ENCODE measurements around the gene EBNA1BP2. TPM values are rescaled to one million over a fixed set of nuclear protein-coding genes. Genes with fewer than 3 reads are reported as not detected.
"Not testable (repeated sequence)": the region's sequence is repeated elsewhere in the genome, so short reads cannot be mapped to it uniquely, and the experiment has no call there.

EBNA1BP2 gene
- total RNA-seq (48.2 and 62.5 TPM in 2 replicates), polyA plus RNA-seq (60.0 and 65.0 TPM in 2 replicates)

GRCh38 chr1:43171876-43172526 lies at the start of gene EBNA1BP2, which contains the start of gene CFAP57:
EBNA1BP2 (minus strand) TSS chr1:43172290; CDS start chr1:43172118, 172 bp downstream.
CFAP57 (plus strand) TSS chr1:43172330; CDS start chr1:43172754, 424 bp downstream.
- Histone ChIP-seq H3K36me3 (peaks cover 17% of the 10 kb centered on the region), H3K27ac (peak within 1 kb of the TSS; percentile 50)
- DNase-seq (ENCODE audit: low read depth in 1 of 2, low spot score in 1 of 2), result peak; percentile 94 to 96

GRCh38 chr1:43221797-43222196 lies 49.7 kb upstream of the EBNA1BP2 start:
- no peak overlapping the region for H3K27ac ChIP-seq
- no peaks in the 10 kb centered on the region for H3K4me1 ChIP-seq (ENCODE audit: low read depth)
- no peaks in the 10 kb centered on the region for H3K36me3 ChIP-seq
- no peaks in the 10 kb centered on the region for H3K9me3 ChIP-seq (ENCODE audit: low read depth)
- H3K4me3 ChIP-seq, result no peak overlapping the region
- no peaks in the 10 kb centered on the region for H3K27me3 ChIP-seq
- DNase-seq (ENCODE audit: low read depth in 1 of 2, low spot score in 1 of 2), result no peak
- TF ChIP-seq CTCF (IDR thresholded peaks at IDR 0.05; ENCODE audit: low read depth, low read length), result no peak

More at GRCh38 chr1:43171876-43172526, at the start of gene EBNA1BP2, which contains the start of gene CFAP57:
- H3K9me3 ChIP-seq (ENCODE audit: low read depth), result no peaks in the 10 kb centered on the region
- peaks cover 6% of the 10 kb centered on the region for H3K4me1 ChIP-seq (ENCODE audit: low read depth)
- H3K4me3 ChIP-seq, result peak within 1 kb of the TSS; percentile 89
- peaks cover 6% of the 10 kb centered on the region for H3K27me3 ChIP-seq
- no peak for TF ChIP-seq CTCF (IDR thresholded peaks at IDR 0.05; ENCODE audit: low read depth, low read length)

- TF ChIP-seq CTCF (IDR thresholded peaks at IDR 0.05; ENCODE audit: low read depth, low read length), result no peak
- Histone ChIP-seq H3K27ac (no peak overlapping the region), H3K9me3 (ENCODE audit: low read depth) (no peaks in the 10 kb centered on the region), H3K4me1 (ENCODE audit: low read depth) (no peaks in the 10 kb centered on the region), H3K36me3 (no peaks in the 10 kb centered on the region), H3K4me3 (no peak overlapping the region), H3K27me3 (no peaks in the 10 kb centered on the region)
- no peak for DNase-seq (ENCODE audit: low read depth in 1 of 2, low spot score in 1 of 2)
Observed at GRCh38 chr1:43220905-43221778, 49.1 kb upstream of the EBNA1BP2 start.

GRCh38 chr1:43217747-43218146 lies 45.7 kb upstream of the EBNA1BP2 start:
- no peaks in the 10 kb centered on the region for H3K27me3 ChIP-seq
- no peak overlapping the region for H3K27ac ChIP-seq
- DNase-seq (ENCODE audit: low read depth in 1 of 2, low spot score in 1 of 2), result no peak
- H3K4me3 ChIP-seq, result no peak overlapping the region
- H3K4me1 ChIP-seq (ENCODE audit: low read depth), result no peaks in the 10 kb centered on the region
- H3K36me3 ChIP-seq, result no peaks in the 10 kb centered on the region
- no peaks in the 10 kb centered on the region for H3K9me3 ChIP-seq (ENCODE audit: low read depth)
- TF ChIP-seq CTCF (IDR thresholded peaks at IDR 0.05; ENCODE audit: low read depth, low read length), result no peak

- Histone ChIP-seq H3K4me3 (no peak overlapping the region), H3K36me3 (no peaks in the 10 kb centered on the region), H3K4me1 (ENCODE audit: low read depth) (no peaks in the 10 kb centered on the region), H3K27ac (no peak overlapping the region), H3K27me3 (no peaks in the 10 kb centered on the region), H3K9me3 (ENCODE audit: low read depth) (no peaks in the 10 kb centered on the region)
- TF ChIP-seq CTCF (IDR thresholded peaks at IDR 0.05; ENCODE audit: low read depth, low read length), result no peak
- DNase-seq (ENCODE audit: low read depth in 1 of 2, low spot score in 1 of 2), result peak in 1 of 2 donors; percentile 13
Observed at GRCh38 chr1:43214501-43215444, 42.7 kb upstream of the EBNA1BP2 start.

GRCh38 chr1:43208277-43208676 lies 36.2 kb upstream of the EBNA1BP2 start:
- H3K4me1 ChIP-seq (ENCODE audit: low read depth), result peaks cover 14% of the 10 kb centered on the region
- not testable (repeated sequence) for H3K36me3 ChIP-seq; H3K27ac ChIP-seq; H3K4me3 ChIP-seq; H3K27me3 ChIP-seq; DNase-seq (ENCODE audit: low read depth in 1 of 2, low spot score in 1 of 2); H3K9me3 ChIP-seq (ENCODE audit: low read depth)
